Smooth muscle cell (in vitro differentiated cells): Measurements from ENCODE around the gene HIC2. TPM values are rescaled to one million over a fixed set of nuclear protein-coding genes. Genes with fewer than 3 reads are reported as not detected.
"Not testable (repeated sequence)": the region's sequence is repeated elsewhere in the genome, so short reads cannot be mapped to it uniquely, and the experiment has no call there.

Source experiments
- DNase-seq: peaks from one replicate; lab custom pipeline; 2025; ENCODE audit not compliant: unreplicated experiment; lab: John Stamatoyannopoulos, UW
- H2AFZ ChIP-seq: fragments of 200-600 bp; sonication (generic); 2 replicates; pipeline ENCODE4 v1.6.0; 2016; ENCODE audit warnings: antibody characterized with exemption, low read depth, mild to moderate bottlenecking
- H3F3A ChIP-seq: fragments of 200-600 bp; sonication (generic); 2 replicates; pipeline ENCODE4 v1.6.0; 2017; ENCODE audit warnings: antibody characterized with exemption, low read depth
- H3K27ac ChIP-seq: fragments of 200-600 bp; sonication (generic); 2 replicates; pipeline ENCODE4 v1.5.1; 2016; ENCODE audit warnings: low read depth, mild to moderate bottlenecking
- H3K27me3 ChIP-seq: fragments of 200-600 bp; sonication (generic); 2 replicates; pipeline ENCODE4 v1.6.1; 2016; ENCODE audit warnings: low read depth, mild to moderate bottlenecking
- H3K36me3 ChIP-seq: fragments of 200-600 bp; sonication (generic); 2 replicates; pipeline ENCODE4 v1.5.1; 2016; ENCODE audit warnings: low read depth
- H3K4me1 ChIP-seq: fragments of 200-600 bp; sonication (generic); 2 replicates; pipeline ENCODE4 v1.5.1; 2016; ENCODE audit warnings: low read depth
- H3K4me2 ChIP-seq: fragments of 200-600 bp; sonication (generic); 2 replicates; pipeline ENCODE4 v1.6.0; 2016; ENCODE audit warnings: mild to moderate bottlenecking
- H3K4me3 ChIP-seq: fragments of 200-600 bp; sonication (generic); 2 replicates; pipeline ENCODE4 v1.5.1; 2016; ENCODE audit warnings: mild to moderate bottlenecking
- H3K79me2 ChIP-seq: fragments of 200-600 bp; sonication (generic); 2 replicates; pipeline ENCODE4 v1.6.0; 2016; ENCODE audit warnings: low read depth, mild to moderate bottlenecking
- H3K9ac ChIP-seq: fragments of 200-600 bp; sonication (generic); 2 replicates; pipeline ENCODE4 v1.6.0; 2016; ENCODE audit warnings: low read depth
- H3K9me3 ChIP-seq: fragments of 200-600 bp; sonication (generic); replicated peaks from 2 replicates; pipeline ENCODE4 v1.5.1; 2016; ENCODE audit warnings: low read depth
- H4K20me1 ChIP-seq: fragments of 200-600 bp; sonication (generic); 2 replicates; pipeline ENCODE4 v1.6.0; 2016; ENCODE audit warnings: low read depth
- WGBS: methylation state at CpG from one replicate; pipeline ENCODE4 v1.1.7; 2016; ENCODE audit warnings: low lambda C conversion rate; 5-methylcytosine and 5-hydroxymethylcytosine counted together
- polyA plus RNA-seq: library from polyadenylated mRNA; unstranded; fragments of >200 nt; fragmentation: Nextera tagmentation; extraction: Ambion mirVana; gene quantifications from 2 replicates; pipeline ENCODE4 v1.2.1, GENCODE V29; 2016
- total RNA-seq: library from RNA; depleted of rRNA; stranded (reverse); fragments of >200 nt; gene quantifications from 2 replicates; pipeline ENCODE4 v1.2.3, GENCODE V29; 2014
- TF ChIP-seq, protein P1 (sequence below): fragments of 200-600 bp; sonication (generic); IDR thresholded peaks from 2 replicates; pipeline ENCODE4 v1.5.1; 2017; ENCODE audit warnings: borderline replicate concordance, mild to moderate bottlenecking, antibody characterized with exemption; ENCODE audit not compliant: insufficient read depth, poor library complexity, severe bottlenecking

The HIC2 gene
- total and polyA plus RNA-seq, 2 experiments from 2014 or later, result 4.8 to 8.5 TPM

DNA sequence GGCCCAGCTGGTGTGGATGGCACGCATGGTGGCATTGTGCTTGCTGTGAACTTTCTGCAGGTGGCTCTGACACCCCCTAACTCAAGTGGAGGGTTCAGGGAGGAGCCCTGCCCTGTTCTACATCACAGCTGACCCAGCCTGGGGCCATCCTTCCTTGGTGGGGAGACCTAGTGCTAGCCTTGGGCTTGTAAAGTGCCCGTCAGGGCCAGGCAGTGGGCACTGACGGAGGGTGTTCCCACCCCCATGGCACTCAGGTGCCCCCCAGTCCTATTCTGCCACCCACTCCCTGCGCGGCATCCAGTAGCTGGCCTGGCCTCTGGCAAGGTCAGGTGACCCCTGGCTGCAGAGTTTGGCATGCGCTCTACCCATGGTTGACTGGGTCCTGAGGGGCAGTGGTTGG lies 24.0 kb downstream of the HIC2 start:
- not testable (repeated sequence) for H3K4me2 ChIP-seq, H3K36me3 ChIP-seq, H3K9ac ChIP-seq, H3K4me3 ChIP-seq, H2AFZ ChIP-seq, H3K79me2 ChIP-seq, H3F3A ChIP-seq, H3K4me1 ChIP-seq, H3K27me3 ChIP-seq, DNase-seq, H3K27ac ChIP-seq, H3K9me3 ChIP-seq
- 100% methylated on average over 4 of the region's 6 CpGs for WGBS
- H4K20me1 ChIP-seq, result peaks cover 42% of the 10 kb centered on the region

DNA sequence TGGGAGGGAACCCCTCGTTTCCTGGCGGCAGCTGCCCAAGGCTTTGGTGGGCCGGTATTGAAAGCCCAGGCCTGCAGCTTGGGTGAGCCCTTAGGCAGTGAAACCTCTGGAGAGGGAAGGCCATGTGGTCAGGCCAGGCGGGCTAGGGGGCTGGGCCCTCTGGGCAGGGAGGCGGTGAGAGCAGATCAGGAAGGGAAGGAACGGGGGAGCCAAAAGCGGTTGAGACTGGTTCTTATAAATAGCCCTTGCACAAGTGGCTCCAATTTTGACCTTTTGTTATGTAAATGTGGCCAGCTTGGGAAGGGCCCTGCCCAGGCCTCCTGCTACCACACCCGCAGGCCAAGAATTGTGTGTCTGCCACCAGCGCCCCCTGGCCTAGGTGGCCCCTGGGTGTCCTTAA lies 25.0 kb downstream of the HIC2 start:
- WGBS, result no CpG with 5 or more reads among the region's 9 CpGs
- not testable (repeated sequence) for H3K27me3 ChIP-seq, H2AFZ ChIP-seq, H3F3A ChIP-seq, H3K9me3 ChIP-seq, H3K4me1 ChIP-seq, DNase-seq, H3K4me3 ChIP-seq, H3K9ac ChIP-seq, H3K36me3 ChIP-seq, H3K79me2 ChIP-seq, H3K27ac ChIP-seq, H3K4me2 ChIP-seq
- H4K20me1 ChIP-seq, result peaks cover 50% of the 10 kb centered on the region

DNA sequence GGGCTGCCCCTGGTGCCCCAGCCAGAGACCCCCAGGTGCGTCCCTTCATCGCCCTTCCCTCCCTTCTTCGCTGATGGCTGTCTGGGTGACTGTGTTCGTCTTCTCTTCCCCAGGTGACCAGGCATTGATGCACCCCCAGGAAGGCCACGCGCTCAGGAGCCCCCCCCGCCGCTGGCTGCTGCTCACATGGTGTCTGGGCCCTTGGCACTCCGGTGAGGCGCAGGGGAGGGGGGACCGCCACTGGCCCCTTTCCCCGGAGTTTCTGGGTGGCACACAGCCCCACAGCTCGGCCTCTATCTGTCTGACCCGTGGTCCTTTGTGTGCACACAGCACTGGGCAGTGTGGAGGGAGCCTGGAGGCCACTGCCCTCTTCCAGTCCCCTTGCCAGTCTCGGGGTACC lies 25.5 kb downstream of the HIC2 start:
- H3K27me3 ChIP-seq, H3K9me3 ChIP-seq, H3K4me2 ChIP-seq, H3F3A ChIP-seq, H3K36me3 ChIP-seq, H3K27ac ChIP-seq, H2AFZ ChIP-seq, H3K79me2 ChIP-seq, DNase-seq, H3K4me3 ChIP-seq, H3K9ac ChIP-seq, H3K4me1 ChIP-seq: not testable (repeated sequence)
- peaks cover 55% of the 10 kb centered on the region for H4K20me1 ChIP-seq
- WGBS, result 98% methylated on average over 8 of the region's 15 CpGs

DNA sequence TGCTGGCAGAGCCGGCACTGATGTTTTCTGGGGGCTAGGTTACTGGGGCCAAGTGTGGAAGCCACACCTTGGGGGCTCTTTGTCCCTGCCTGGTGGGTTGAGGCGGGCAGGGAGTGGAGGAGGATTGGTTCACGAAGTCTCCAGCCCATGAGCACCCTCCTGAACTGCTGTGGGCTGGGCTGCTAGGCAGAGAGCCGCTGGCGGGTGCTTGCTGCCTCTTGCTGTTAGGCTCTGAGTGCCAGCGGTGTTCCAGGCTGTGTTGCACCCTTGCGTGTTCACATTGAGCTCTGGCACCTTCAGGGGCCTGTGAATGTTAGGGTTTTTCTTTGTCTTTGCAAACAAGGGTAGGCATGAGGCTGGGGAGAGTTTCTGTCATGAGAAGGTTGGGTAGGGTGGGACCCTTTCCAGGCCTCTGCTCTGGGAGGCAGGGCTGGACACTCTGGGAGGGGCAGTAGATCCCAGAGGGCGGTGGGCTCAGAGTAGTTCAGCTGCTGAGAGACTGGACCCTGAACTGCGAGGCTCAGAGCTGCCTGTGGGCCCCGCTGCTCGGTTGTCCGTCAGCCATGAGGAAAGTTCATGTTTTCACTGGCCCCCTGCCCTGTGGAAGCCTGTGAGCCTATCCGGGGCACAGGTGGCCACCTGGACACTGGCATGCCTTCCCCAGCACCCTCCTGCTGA lies 26.0 kb downstream of the HIC2 start:
- peaks cover 58% of the 10 kb centered on the region for H4K20me1 ChIP-seq
- no peak overlapping the region for H3K4me2 ChIP-seq
- DNase-seq, result no peak
- WGBS, result 96% methylated on average over 13 of the region's 13 CpGs
- no peaks in the 10 kb centered on the region for H3K9me3 ChIP-seq
- H2AFZ ChIP-seq, result no peak overlapping the region
- H3F3A ChIP-seq, result no peaks in the 10 kb centered on the region
- H3K9ac ChIP-seq, result no peak overlapping the region
- TF ChIP-seq, protein P1, sequence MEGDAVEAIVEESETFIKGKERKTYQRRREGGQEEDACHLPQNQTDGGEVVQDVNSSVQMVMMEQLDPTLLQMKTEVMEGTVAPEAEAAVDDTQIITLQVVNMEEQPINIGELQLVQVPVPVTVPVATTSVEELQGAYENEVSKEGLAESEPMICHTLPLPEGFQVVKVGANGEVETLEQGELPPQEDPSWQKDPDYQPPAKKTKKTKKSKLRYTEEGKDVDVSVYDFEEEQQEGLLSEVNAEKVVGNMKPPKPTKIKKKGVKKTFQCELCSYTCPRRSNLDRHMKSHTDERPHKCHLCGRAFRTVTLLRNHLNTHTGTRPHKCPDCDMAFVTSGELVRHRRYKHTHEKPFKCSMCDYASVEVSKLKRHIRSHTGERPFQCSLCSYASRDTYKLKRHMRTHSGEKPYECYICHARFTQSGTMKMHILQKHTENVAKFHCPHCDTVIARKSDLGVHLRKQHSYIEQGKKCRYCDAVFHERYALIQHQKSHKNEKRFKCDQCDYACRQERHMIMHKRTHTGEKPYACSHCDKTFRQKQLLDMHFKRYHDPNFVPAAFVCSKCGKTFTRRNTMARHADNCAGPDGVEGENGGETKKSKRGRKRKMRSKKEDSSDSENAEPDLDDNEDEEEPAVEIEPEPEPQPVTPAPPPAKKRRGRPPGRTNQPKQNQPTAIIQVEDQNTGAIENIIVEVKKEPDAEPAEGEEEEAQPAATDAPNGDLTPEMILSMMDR, result no peak
- H3K27ac ChIP-seq, result no peak overlapping the region
- peaks cover 5% of the 10 kb centered on the region for H3K79me2 ChIP-seq
- H3K4me3 ChIP-seq, result no peak overlapping the region
- no peaks in the 10 kb centered on the region for H3K27me3 ChIP-seq
- no peaks in the 10 kb centered on the region for H3K4me1 ChIP-seq
- no peaks in the 10 kb centered on the region for H3K36me3 ChIP-seq

DNA sequence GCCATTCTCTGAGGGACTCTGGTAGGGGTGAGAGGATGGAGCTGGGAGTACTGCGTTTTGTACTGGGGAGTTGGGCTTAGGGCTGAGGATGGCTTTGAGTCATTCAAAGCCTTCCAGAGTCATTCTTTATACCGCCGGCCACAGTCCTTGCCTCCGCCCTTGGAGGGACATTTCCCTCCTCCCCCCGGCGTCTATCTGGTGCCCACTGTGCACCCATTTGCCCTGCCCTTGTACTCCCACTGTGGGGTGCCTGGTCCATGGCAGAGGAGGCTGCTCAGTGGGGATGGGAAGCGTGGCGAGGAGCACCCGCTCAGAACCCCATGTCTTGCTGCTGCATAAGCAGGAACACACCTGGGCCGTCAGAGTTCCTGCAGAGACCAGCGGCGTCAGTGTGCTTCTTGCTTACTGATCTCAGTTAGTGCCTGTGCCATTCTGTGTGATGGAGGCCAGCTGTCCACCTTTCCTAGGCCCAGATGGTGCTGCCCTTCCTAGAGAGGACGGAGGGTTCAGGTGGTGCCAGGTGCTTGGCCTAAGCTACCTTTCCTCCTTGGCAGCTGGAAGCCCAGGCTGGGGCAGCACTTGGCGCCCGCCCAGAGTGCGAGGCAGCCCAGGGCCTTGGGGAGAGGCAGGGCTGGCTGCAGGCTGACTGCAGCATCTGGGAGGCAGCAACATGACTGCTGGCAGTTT lies 26.7 kb downstream of the HIC2 start:
- Histone ChIP-seq H3K27me3 (no peaks in the 10 kb centered on the region), H3K4me3 (no peak overlapping the region), H3K4me2 (no peak overlapping the region), H3K27ac (no peak overlapping the region), H3K79me2 (peaks cover 5% of the 10 kb centered on the region), H3F3A (no peaks in the 10 kb centered on the region), H2AFZ (no peak overlapping the region), H3K9ac (no peak overlapping the region), H3K9me3 (no peaks in the 10 kb centered on the region), H3K4me1 (no peaks in the 10 kb centered on the region), H4K20me1 (peaks cover 63% of the 10 kb centered on the region), H3K36me3 (no peaks in the 10 kb centered on the region)
- TF ChIP-seq, protein P1, result no peak
- DNase-seq, result no peak
- 95% methylated on average over 16 of the region's 16 CpGs for WGBS
